HG02852 (cell line): ENCODE measurements around the gene PMAIP1.

Experiments used
- ATAC-seq: cut with Tn5 transposase; IDR thresholded peaks from one replicate; pipeline ENCODE4 v1.9.1; 2021; ENCODE audit warnings: mild to moderate bottlenecking, moderate library complexity; ENCODE audit not compliant: unreplicated experiment

Gene PMAIP1

DNA sequence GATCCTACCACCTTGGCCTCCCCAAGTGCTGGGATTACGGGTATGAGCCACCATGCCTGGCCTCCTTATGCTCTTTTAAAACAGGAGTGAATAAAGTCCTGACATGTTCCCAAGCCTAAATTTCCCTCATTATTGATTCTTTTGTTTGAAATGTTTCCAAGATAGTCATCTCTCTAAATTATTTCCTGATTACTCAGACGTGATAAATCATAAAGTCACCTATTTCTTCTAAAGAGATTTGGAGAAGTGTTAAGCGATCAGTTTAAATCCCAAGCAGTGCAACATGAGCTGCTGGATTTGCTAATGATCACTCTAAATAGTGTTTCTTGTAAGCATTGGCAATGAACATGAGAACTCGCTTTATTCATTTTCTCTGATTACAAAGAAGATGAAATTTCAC, 51.8 kb downstream of the PMAIP1 start:
- no peak for ATAC-seq

DNA sequence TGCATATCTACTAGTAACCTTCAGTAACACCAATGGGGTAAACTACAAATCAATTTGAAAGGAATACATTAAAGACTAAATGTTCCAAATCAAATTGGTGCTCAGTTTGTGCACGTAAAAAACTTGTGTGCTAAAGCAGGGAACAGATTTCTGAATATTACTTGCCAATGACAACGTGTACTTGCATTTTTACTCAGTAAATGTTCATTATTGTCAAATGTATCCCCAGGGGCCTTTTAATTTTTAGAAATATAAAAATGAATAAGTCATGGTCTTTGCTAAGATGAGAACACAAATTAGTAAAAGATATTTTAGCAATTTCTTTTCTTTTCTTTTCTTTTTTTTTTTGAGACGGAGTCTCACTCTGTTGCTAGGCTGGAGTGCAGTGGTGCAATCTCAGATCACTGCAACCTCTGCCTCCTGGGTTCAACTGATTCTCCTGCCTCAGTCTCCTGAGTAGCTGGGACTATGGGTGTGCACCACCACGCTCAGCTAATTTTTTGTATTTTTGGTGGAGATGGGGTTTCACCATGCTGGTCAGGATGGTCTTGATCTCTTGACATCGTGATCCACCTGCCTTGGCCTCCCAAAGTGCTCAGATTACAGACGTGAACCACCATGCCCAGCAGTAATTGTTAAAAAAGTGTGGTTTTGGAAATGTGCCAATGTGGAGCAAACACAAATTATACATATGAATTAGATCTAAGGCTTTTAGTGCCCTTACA, 52.6 kb downstream of the PMAIP1 start:
- no peak for ATAC-seq
